Measurements from ENCODE around the gene NEK1. TPM values are rescaled to one million over a fixed set of nuclear protein-coding genes. Genes with fewer than 3 reads are reported as not detected.

The NEK1 gene
- total and polyA plus RNA-seq, 2 donors (not counting 3 experiments of a cell fraction or from before 2014, with no cell fraction given): 2.6 to 10.1 TPM

GRCh38 chr4:169369634-169370033 is 242.7 kb downstream of the NEK1 start:
- ChIA-PET POLR2A (no interaction called here), CTCF (no interaction called here)
- no peak overlapping the region for H3K4me2 ChIP-seq (ENCODE audit: insufficient read depth, low read length)
- H3K27me3 ChIP-seq (ENCODE audit: control insufficient read depth in 2 of 2, insufficient read depth in 2 of 2, low read length in 2 of 2): no peaks in the 10 kb centered on the region
- no peaks in the 10 kb centered on the region for H4K20me1 ChIP-seq (replicated peaks; ENCODE audit: control insufficient read depth, extremely low read depth, insufficient read depth, low read length)
- H3K27ac ChIP-seq (ENCODE audit: insufficient read depth, low read depth, low read length): no peak overlapping the region
- TF ChIP-seq GATA2 (IDR thresholded peaks at IDR 0.05; ENCODE audit: insufficient read depth, insufficient read length, low read depth, low read length): no peak
- TF ChIP-seq CTCF (IDR thresholded peaks at IDR 0.05; ENCODE audit: extremely low read depth in 1 of 2, insufficient read depth in 1 of 2, low read depth in 1 of 2, low read length in 2 of 2): no peak
- TF ChIP-seq POLR2AphosphoS5 (IDR thresholded peaks at IDR 0.05; ENCODE audit: insufficient read depth, low read depth, low read length): no peak
- TF ChIP-seq JUN (IDR thresholded peaks at IDR 0.05; ENCODE audit: borderline replicate concordance, insufficient read depth, insufficient read length, low read depth): no peak
- no peak for TF ChIP-seq FOS (IDR thresholded peaks at IDR 0.05; ENCODE audit: borderline replicate concordance, insufficient read depth, low read length)
- no peak for TF ChIP-seq MYC (IDR thresholded peaks at IDR 0.05; ENCODE audit: low read depth, low read length)
- no peak for TF ChIP-seq EZH2 (IDR thresholded peaks at IDR 0.05; ENCODE audit: borderline replicate concordance, low read depth, low read length, severe bottlenecking)
- no peak for TF ChIP-seq MAX (IDR thresholded peaks at IDR 0.05; ENCODE audit: insufficient read depth, insufficient read length)
- no peak for TF ChIP-seq POLR2A (IDR thresholded peaks at IDR 0.05; ENCODE audit: low read depth, low read length)
- H3K9me3 ChIP-seq (replicated peaks; ENCODE audit: control insufficient read depth, insufficient read depth, low read length): no peaks in the 10 kb centered on the region
- H3K4me3 ChIP-seq (replicated peaks in 1 of 3; ENCODE audit: insufficient read depth in 1 of 3, low read depth in 1 of 3, low read length in 3 of 3): no peak overlapping the region
- no peak for DNase-seq (ENCODE audit: low read depth, low spot score)
- no peaks in the 10 kb centered on the region for H3K36me3 ChIP-seq (ENCODE audit: control insufficient read depth in 2 of 2, extremely low read depth in 1 of 2, insufficient read depth in 2 of 2, low read length in 2 of 2)
- no peaks in the 10 kb centered on the region for H3K9me1 ChIP-seq (replicated peaks; ENCODE audit: control insufficient read depth, extremely low read depth, insufficient read depth, low read length)
- intact Hi-C loops (cut with micrococcal nuclease) (no loop called here), dilution Hi-C loops (cut with MboI; ENCODE audit: extremely low pct_ligation_motif_present, low sequenced_read_pairs) (no loop called here)
- no peak for FAIRE-seq
- no peaks in the 10 kb centered on the region for H3K4me1 ChIP-seq (ENCODE audit: control insufficient read depth, extremely low read depth, insufficient read depth, low read length)
- no TSS peak for BruUV-seq (replicated peaks)
- H2AFZ ChIP-seq (ENCODE audit: low read depth, low read length): no peak overlapping the region
- H3K79me2 ChIP-seq (ENCODE audit: control insufficient read depth, insufficient read depth, low read length): no peaks in the 10 kb centered on the region
- no peak overlapping the region for H3K9ac ChIP-seq (replicated peaks; ENCODE audit: extremely low read depth, insufficient read depth, low read length)

All from endothelial cell of umbilical vein (primary cell).